Subcutaneous preadipocyte (primary cell): ENCODE results near the gene TMEM115. TPM values are rescaled to one million over a fixed set of nuclear protein-coding genes. Genes with fewer than 3 reads are reported as not detected.

ENCODE experiments used
- total RNA-seq: library from RNA; depleted of rRNA; stranded (reverse); fragments of >200 nt; gene quantifications from 2 replicates; pipeline ENCODE4 v1.2.3, GENCODE V29; 2012

The TMEM115 gene, protein sequence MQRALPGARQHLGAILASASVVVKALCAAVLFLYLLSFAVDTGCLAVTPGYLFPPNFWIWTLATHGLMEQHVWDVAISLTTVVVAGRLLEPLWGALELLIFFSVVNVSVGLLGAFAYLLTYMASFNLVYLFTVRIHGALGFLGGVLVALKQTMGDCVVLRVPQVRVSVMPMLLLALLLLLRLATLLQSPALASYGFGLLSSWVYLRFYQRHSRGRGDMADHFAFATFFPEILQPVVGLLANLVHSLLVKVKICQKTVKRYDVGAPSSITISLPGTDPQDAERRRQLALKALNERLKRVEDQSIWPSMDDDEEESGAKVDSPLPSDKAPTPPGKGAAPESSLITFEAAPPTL
- total RNA-seq = 54.2 and 55.9 TPM in 2 replicates

DNA sequence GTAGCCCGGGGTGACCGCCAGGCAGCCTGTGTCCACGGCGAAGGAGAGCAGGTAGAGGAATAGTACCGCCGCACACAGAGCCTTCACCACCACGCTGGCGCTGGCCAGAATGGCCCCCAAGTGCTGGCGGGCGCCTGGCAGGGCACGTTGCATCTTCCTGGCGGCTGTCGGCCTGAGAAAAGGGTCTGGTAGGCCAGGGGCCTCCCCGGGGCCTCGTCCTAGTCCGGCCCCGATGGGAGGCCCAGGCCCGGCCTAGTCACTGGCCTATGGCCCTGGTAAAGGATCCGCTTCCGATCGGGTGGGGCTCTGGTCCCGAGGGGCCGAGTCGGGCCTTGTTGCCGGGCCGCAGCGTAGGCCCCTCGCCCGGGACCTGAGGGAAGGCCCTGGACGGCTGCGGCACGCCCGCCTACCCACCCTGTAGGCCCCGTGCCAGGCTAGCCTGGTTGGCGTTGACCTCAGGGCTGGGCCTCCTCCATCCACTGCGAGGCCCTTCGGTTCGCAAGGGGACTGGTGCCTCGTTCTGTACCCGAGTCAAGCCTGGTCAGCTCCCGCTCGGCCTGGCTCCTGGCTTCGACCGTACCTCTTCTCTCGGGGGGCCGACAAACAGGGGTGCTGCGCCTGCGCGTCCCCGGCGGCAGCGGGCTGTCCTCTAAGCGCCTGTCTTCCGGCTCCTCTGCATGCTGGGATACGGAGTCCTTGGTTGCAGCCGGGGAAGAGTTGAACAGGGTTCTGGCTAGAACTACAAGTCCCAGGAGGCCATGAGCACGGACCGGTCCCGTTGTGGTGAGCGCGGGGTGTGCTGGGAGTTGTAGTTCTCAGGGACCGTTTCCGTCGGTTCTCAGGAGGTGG is at the start of gene TMEM115:
TSS of gene TMEM115 (minus strand) at position 611 of the 849 bp plus-strand sequence. CDS start at position 153, 458 bp downstream.

DNA sequence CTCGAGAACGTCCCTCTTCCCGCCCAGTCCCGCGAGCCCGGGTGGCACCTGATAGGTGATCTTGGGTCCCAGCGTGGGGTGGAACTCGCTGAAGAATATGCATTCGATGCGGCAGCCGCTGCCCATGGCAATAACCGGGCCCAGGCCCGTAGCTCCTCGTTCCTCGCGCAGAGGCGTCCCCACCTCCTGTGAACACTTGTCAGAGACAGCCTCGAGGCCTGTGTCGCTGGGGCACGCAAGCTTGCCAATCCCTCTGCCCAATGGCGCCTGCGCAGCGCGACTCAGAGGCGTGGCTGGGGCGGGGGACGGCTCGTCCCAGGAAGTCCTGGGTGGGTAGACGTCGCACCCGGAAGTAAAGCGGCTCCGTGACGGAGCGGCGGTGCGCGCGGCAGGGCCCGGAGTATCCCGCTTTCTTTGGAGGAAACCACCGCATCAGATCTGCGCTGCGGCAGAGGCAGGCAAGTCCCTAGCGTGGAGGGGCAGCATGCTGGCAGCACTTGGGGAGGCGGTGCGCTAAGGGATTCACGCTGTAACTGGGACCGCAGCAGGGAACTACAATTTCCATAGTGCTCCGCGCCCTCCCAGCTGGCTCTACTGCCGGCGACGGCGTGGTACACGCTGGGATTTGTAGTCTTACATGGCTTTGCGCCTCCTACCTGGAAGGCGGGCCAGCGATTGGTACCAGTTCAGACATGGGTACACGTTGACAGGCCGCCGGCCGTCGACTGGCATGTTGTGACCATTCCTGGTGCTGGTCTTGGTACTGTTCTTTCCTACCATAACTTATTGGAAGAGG is 8.6 kb downstream of the TMEM115 start, which contains the start of the genes CYB561D2 and NPRL2:
TSS of gene CYB561D2 (plus strand) at position 336 of the 796 bp plus-strand sequence. CDS start 572 bp downstream, outside the sequence.
TSS of gene NPRL2 (minus strand) at position 249 of the 796 bp plus-strand sequence. CDS start at position 126, 123 bp downstream.

DNA sequence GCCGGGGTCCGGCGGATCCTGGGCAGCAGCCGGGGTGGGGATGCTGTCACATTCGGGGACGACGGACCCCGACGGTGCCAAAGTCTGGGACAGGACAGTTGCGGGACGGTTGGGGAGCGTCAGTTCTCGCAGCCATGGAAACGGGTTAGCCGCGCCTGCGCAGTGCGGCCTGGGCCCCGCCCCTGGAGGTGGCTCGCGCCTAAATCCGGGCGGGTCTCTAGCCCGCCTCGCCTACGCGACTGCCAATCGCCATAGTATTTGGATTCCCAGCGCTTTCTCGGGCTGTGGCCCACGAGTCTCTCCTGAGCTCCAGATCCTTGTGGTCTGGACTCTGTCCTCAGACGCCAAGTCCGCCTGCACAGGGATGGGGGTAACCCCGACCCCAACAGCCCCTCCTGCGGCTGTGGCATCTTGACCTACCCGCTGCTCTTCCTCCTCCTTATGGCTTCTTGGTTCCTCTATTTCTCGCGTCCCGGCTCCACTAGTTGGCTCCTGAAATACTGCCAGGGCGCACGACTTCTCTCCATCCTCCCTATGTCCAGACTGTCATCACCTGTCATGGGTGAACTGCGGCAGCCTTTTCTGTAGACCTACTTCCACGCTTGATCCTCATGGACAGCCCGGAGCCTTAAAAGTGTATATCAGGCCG is 13.6 kb downstream of the TMEM115 start, which contains the start of gene ZMYND10:
TSS of gene ZMYND10 (minus strand) at position 147 of the 649 bp plus-strand sequence. CDS start 153 bp downstream, outside the sequence.

DNA sequence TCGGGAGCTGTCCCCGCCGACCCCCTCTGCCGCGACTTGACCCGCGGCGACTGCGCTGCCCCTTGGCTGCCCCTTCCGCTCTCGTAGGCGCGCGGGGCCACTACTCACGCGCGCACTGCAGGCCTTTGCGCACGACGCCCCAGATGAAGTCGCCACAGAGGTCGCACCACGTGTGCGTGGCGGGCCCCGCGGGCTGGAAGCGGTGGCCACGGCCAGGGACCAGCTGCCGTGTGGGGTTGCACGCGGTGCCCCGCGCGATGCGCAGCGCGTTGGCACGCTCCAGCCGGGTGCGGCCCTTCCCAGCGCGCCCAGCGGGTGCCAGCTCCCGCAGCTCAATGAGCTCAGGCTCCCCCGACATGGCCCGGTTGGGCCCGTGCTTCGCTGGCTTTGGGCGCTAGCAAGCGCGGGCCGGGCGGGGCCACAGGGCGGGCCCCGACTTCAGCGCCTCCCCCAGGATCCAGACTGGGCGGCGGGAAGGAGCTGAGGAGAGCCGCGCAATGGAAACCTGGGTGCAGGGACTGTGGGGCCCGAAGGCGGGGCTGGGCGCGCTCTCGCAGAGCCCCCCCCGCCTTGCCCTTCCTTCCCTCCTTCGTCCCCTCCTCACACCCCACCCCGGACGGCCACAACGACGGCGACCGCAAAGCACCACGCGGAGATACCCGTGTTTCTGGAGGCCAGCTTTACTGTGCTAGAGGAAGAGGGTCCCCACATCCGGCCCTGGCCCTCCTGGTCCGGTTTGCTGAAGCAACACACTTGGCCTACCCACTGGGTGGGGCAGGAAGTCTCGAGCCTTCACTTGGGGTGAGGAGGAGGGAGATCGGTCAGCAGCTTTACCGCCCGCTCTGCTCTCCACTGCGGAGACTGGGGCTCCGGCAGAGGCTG is 18.6 kb downstream of the TMEM115 start, which contains the start of gene RASSF1:
TSS of gene RASSF1 (minus strand) at position 389 of the 882 bp plus-strand sequence. CDS start at position 358, 31 bp downstream.

DNA sequence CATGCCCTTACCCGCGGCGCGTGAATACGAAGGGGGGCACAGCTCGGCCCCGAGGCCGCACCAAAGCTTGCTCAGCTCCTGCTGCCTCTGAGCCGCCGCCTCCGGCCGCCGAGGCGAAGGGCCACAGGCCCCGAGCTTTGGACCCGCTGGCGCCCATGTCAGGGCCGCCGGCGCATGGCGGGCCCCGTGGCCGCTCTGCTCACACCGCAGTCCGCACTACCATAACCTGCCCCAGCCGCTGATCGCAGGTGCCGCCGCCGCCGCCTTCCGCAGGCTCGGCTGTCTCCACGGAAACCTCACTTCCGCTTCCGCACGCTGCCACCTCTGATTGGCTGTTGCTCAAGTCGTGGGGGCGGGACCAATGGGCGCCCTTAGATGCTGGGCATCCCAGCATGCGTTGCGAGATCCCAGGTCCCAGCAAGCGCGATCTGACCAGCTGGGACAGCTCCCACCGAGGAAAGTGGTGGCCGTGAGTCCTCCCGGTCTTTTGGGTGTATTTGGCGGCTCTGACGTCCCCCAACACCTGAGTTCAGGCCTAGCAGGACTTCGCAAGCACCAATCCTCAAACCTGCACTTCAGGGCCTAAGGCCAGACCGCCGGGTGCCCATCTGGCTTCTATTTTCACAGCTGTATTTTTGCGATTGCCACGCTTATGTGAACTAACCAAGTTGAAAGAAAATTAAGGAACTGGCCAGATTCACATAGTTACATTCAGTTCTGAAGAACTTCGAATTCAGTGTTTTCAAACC is 31.2 kb downstream of the TMEM115 start, which contains the start of gene TUSC2:
TSS of gene TUSC2 (minus strand) at position 281 of the 749 bp plus-strand sequence. CDS start at position 157, 124 bp downstream.

DNA sequence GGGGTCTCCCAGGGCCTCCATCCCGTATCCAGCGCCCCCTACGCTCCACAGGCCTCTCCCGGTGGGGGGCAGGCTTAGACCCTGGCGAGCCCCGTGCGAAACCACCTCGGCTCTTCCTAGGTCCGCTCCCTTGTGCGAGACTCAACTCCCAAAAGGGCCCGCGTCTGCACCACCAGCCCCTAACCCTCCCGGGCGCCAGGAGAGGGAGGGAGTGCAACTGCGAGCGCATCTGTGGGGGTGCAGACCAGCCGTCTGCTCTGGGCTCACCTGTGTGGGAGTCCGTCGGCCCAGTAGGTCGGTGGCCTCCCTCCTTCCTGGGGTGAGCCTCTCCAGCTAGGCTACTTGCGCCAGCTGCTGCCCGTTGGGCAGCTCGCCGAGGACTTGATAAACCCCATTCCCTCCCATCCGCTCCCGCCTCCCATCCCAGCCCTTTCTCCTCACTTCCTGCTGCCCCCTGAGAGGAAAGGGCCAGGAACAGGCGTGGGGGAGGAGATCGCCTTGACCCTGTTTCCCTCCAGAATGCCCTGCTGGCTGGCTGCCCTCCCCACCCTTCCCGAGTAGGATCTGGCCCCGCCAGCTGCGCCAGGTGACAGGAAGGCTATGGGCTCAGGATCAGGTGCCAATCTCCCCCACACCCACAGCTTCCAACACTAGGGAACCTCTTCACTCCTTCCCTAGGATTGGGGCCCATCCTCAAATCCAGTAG is 36.8 kb downstream of the TMEM115 start, which contains the start of gene HYAL2:
TSS of gene HYAL2 (minus strand) at position 360 of the 706 bp plus-strand sequence. CDS start 2,256 bp downstream, outside the sequence.

Other genes with a start within 250 kb of the TMEM115 start
- gene SEMA3F, start 204.2 kb downstream of the TMEM115 start, total RNA-seq = 0.73 and 6.5 TPM in 2 replicates
- not detected in 2 replicates for gene GNAT1, start 167.9 kb downstream of the TMEM115 start, total RNA-seq
- not detected in 2 replicates for gene SLC38A3, start 154.2 kb downstream of the TMEM115 start, total RNA-seq
- gene GNAI2, start 123.3 kb downstream of the TMEM115 start, total RNA-seq = 231 and 232 TPM in 2 replicates
- 0.59 and 0.73 TPM in 2 replicates for gene SEMA3B, start 90.4 kb downstream of the TMEM115 start, total RNA-seq
- not detected in 2 replicates for gene LSMEM2, start 80.4 kb downstream of the TMEM115 start, total RNA-seq
- gene IFRD2, start 67.1 kb downstream of the TMEM115 start, total RNA-seq = 133 and 152 TPM in 2 replicates
- 3.3 and 5.7 TPM in 2 replicates for gene HYAL3, start 60.1 kb downstream of the TMEM115 start, total RNA-seq
- 11.5 and 15.8 TPM in 2 replicates for gene NAA80, start 60.1 kb downstream of the TMEM115 start, total RNA-seq
- 2.7 and 3.7 TPM in 2 replicates for gene HYAL1, start 55.9 kb downstream of the TMEM115 start, total RNA-seq
- 32.0 and 34.4 TPM in 2 replicates for gene HYAL2, start 36.8 kb downstream of the TMEM115 start, total RNA-seq
- gene TUSC2, start 31.3 kb downstream of the TMEM115 start, total RNA-seq = 10.7 and 11.9 TPM in 2 replicates
- gene RASSF1, start 18.7 kb downstream of the TMEM115 start, total RNA-seq = 23.9 and 25.0 TPM in 2 replicates
- under 0.01 and 0.20 TPM in 2 replicates for gene ZMYND10, start 13.8 kb downstream of the TMEM115 start, total RNA-seq
- 23.5 and 28.7 TPM in 2 replicates for gene NPRL2, start 8.7 kb downstream of the TMEM115 start, total RNA-seq
- 18.8 and 25.4 TPM in 2 replicates for gene CYB561D2, start 8.7 kb downstream of the TMEM115 start, total RNA-seq
- gene CACNA2D2, start 144.1 kb upstream of the TMEM115 start, total RNA-seq = not detected in 2 replicates
- gene C3orf18, start 208.2 kb upstream of the TMEM115 start, total RNA-seq = 7.2 and 8.5 TPM in 2 replicates
- 6.6 and 11.5 TPM in 2 replicates for gene HEMK1, start 210.0 kb upstream of the TMEM115 start, total RNA-seq